H1 (cell line): ENCODE measurements around the gene ADCK1.

Experiments
- ATF2 ChIP-seq: IDR thresholded peaks from 2 replicates; pipeline ENCODE4 v1.6.1; 2012; ENCODE audit warnings: low read length, inconsistent platforms
- BCL11A ChIP-seq, 2 experiments: IDR thresholded peaks; one replicate each; pipeline ENCODE4 v1.6.1; 2011; ENCODE audit warnings: low read depth in 2 of 2, low read length in 2 of 2, mild to moderate bottlenecking in 2 of 2
- CEBPB ChIP-seq: IDR thresholded peaks from 2 replicates; pipeline ENCODE4 v1.6.1; 2012; ENCODE audit warnings: low read depth, low read length
- CTCF ChIP-seq, 3 experiments: IDR thresholded peaks; 1 replicate in 2 of 3; 2 replicates in 1 of 3; pipeline versions ENCODE4 v1.5.1 to v1.6.1; 2011; ENCODE audit warnings: low read length in 3 of 3, mild to moderate bottlenecking in 3 of 3, inconsistent platforms in 2 of 3, low read depth in 1 of 3, moderate library complexity in 1 of 3; ENCODE audit not compliant: insufficient read depth in 1 of 3; ENCODE audit errors: control extremely low read depth in 1 of 3
- EGR1 ChIP-seq: IDR thresholded peaks from 2 replicates; pipeline ENCODE4 v1.6.1; 2011; ENCODE audit warnings: low read depth, low read length, borderline replicate concordance
- EP300 ChIP-seq, 2 experiments: IDR thresholded peaks; 1 replicate in 1 of 2; 2 replicates in 1 of 2; pipeline ENCODE4 v1.6.1; 2011 to 2012; ENCODE audit warnings: low read depth in 2 of 2, low read length in 2 of 2, mild to moderate bottlenecking in 2 of 2, borderline replicate concordance in 1 of 2, inconsistent platforms in 1 of 2, moderate library complexity in 1 of 2
- EZH2 ChIP-seq: fragments of 200-600 bp; sonication (generic); IDR thresholded peaks from 2 replicates; pipeline ENCODE4 v1.7.1; 2012; ENCODE audit warnings: low read depth, mild to moderate bottlenecking, moderate library complexity, low read length, inconsistent platforms; ENCODE audit not compliant: severe bottlenecking
- JUN ChIP-seq: IDR thresholded peaks from 2 replicates; pipeline ENCODE4 v1.6.1; 2011; ENCODE audit warnings: low read depth, mild to moderate bottlenecking, improper control_type of control experiment, low read length
- MAX ChIP-seq: IDR thresholded peaks from 2 replicates; pipeline ENCODE4 v1.6.1; 2012; ENCODE audit warnings: inconsistent platforms
- NRF1 ChIP-seq: IDR thresholded peaks from 2 replicates; pipeline ENCODE4 v1.6.1; 2011; ENCODE audit warnings: mild to moderate bottlenecking, low read depth, low read length, improper control_type of control experiment
- POLR2A ChIP-seq, 2 experiments: IDR thresholded peaks; 1 replicate in 1 of 2; 2 replicates in 1 of 2; pipeline ENCODE4 v1.6.1; 2011; ENCODE audit warnings: low read depth in 2 of 2, low read length in 2 of 2, mild to moderate bottlenecking in 2 of 2; ENCODE audit errors: control extremely low read depth in 1 of 2
- POLR2AphosphoS5 ChIP-seq: IDR thresholded peaks from 2 replicates; pipeline ENCODE4 v1.6.1; 2011; ENCODE audit warnings: low read depth, low read length
- RFX5 ChIP-seq: IDR thresholded peaks from 2 replicates; pipeline ENCODE4 v1.6.1; 2011; ENCODE audit warnings: low read depth, low read length, improper control_type of control experiment, borderline replicate concordance
- TAF1 ChIP-seq: IDR thresholded peaks from 2 replicates; pipeline ENCODE4 v1.6.1; 2011; ENCODE audit warnings: mild to moderate bottlenecking, low read depth, low read length

GRCh38 chr14:77837926-77838325 is 38.0 kb downstream of the ADCK1 start:
- TF ChIP-seq CTCF (IDR thresholded peaks at IDR 0.05; ENCODE audit: control extremely low read depth in 1 of 3, insufficient read depth in 1 of 3, low read depth in 1 of 3, low read length in 3 of 3) (no peak), RFX5 (no peak), EZH2 (no peak), NRF1 (no peak), TAF1 (no peak), POLR2AphosphoS5 (no peak), EGR1 (no peak), CEBPB (no peak), ATF2 (no peak), MAX (no peak), EP300 (IDR thresholded peaks at IDR 0.05; ENCODE audit: borderline replicate concordance in 1 of 2, low read depth in 2 of 2, low read length in 2 of 2) (no peak), POLR2A (IDR thresholded peaks at IDR 0.05; ENCODE audit: control extremely low read depth in 1 of 2, low read depth in 2 of 2, low read length in 2 of 2) (no peak), JUN (no peak), BCL11A (IDR thresholded peaks at IDR 0.05; ENCODE audit: low read depth in 2 of 2, low read length in 2 of 2) (no peak)
